Suprapubic skin (tissue), 4 donors: ENCODE results near the gene AAMP. TPM values are rescaled to one million over a fixed set of nuclear protein-coding genes. Genes with fewer than 3 reads are reported as not detected.

Source experiments
- DNase-seq, 2 donors: peaks; one replicate each; pipeline ENCODE4 v3.0.0-alpha.2; 2019; ENCODE audit warnings: low spot score in 2 of 2
- H3K27ac ChIP-seq: fragments of 200-600 bp; sonication (generic); one replicate; pipeline ENCODE4 v1.5.1; 2019
- H3K27me3 ChIP-seq: fragments of 200-600 bp; sonication (generic); one replicate; pipeline ENCODE4 v1.5.1; 2019
- H3K36me3 ChIP-seq: fragments of 200-600 bp; sonication (generic); one replicate; pipeline ENCODE4 v1.5.1; 2019
- H3K4me1 ChIP-seq: fragments of 200-600 bp; sonication (generic); one replicate; pipeline ENCODE4 v1.5.1; 2019
- H3K4me3 ChIP-seq: fragments of 200-600 bp; sonication (generic); one replicate; pipeline ENCODE4 v1.5.1; 2019; ENCODE audit warnings: mild to moderate bottlenecking
- H3K9me3 ChIP-seq: fragments of 200-600 bp; sonication (generic); one replicate; pipeline ENCODE4 v1.5.1; 2019
- CTCF ChIP-seq, 2 donors: fragments of 200-600 bp in 1 of 2; fragments of 450-650 bp in 1 of 2; sonication (generic) in 1 of 2; IDR thresholded peaks; one replicate each; pipeline ENCODE4 v1.5.1; 2016 to 2019; ENCODE audit warnings: antibody characterized with exemption in 2 of 2, mild to moderate bottlenecking in 1 of 2, moderate library complexity in 1 of 2
- EP300 ChIP-seq: sonication (generic); formaldehyde crosslinking; IDR thresholded peaks from one replicate; pipeline ENCODE4 v1.6.1; 2017; ENCODE audit warnings: antibody characterized with exemption
- POLR2A ChIP-seq, 2 donors: fragments of 450-650 bp; IDR thresholded peaks; one replicate each; pipeline ENCODE4 v1.6.1; 2017; ENCODE audit warnings: antibody characterized with exemption in 2 of 2, mild to moderate bottlenecking in 2 of 2, moderate library complexity in 2 of 2
- POLR2AphosphoS5 ChIP-seq, 3 donors: sonication (generic); formaldehyde crosslinking; IDR thresholded peaks; one replicate each; pipeline ENCODE4 v1.6.1; 2017; ENCODE audit warnings: antibody characterized with exemption in 3 of 3
- WGBS: methylation state at CpG from one replicate; pipeline ENCODE4 v1.1.5; 2018; 5-methylcytosine and 5-hydroxymethylcytosine counted together
- total RNA-seq, 4 donors: library from RNA; depleted of rRNA; stranded (reverse); fragments of >200 nt; gene quantifications; one replicate each; pipeline ENCODE4 v1.1.0, GENCODE V29; 2016

Gene AAMP
- total RNA-seq, 4 donors from 2014 or later, result 103 to 154 (median 144) TPM

GRCh38 chr2:218223046-218223445 lies 46.9 kb downstream of the AAMP start:
- DNase-seq, result no peak
- peaks cover 65% of the 10 kb centered on the region for H3K4me1 ChIP-seq
- no peak overlapping the region for H3K4me3 ChIP-seq
- TF ChIP-seq POLR2A (IDR thresholded peaks at IDR 0.05) (no peak), CTCF (IDR thresholded peaks at IDR 0.05) (no peak), POLR2AphosphoS5 (IDR thresholded peaks at IDR 0.05) (no peak), EP300 (no peak)
- no peaks in the 10 kb centered on the region for H3K9me3 ChIP-seq
- H3K27ac ChIP-seq, result no peak overlapping the region
- 49% methylated on average over 5 of the region's 5 CpGs for WGBS
- H3K27me3 ChIP-seq, result no peaks in the 10 kb centered on the region
- H3K36me3 ChIP-seq, result peaks cover 41% of the 10 kb centered on the region

GRCh38 chr2:218221000-218221399 lies 48.9 kb downstream of the AAMP start:
- Histone ChIP-seq H3K27me3 (no peaks in the 10 kb centered on the region), H3K9me3 (no peaks in the 10 kb centered on the region), H3K36me3 (peaks cover 24% of the 10 kb centered on the region), H3K4me3 (no peak overlapping the region), H3K4me1 (peaks cover 69% of the 10 kb centered on the region), H3K27ac (no peak overlapping the region)
- DNase-seq, result no peak
- 38% methylated on average over 5 of the region's 5 CpGs for WGBS
- TF ChIP-seq POLR2A (IDR thresholded peaks at IDR 0.05) (no peak), POLR2AphosphoS5 (IDR thresholded peaks at IDR 0.05) (no peak), EP300 (no peak), CTCF (IDR thresholded peaks at IDR 0.05) (no peak)

- peaks cover 67% of the 10 kb centered on the region for H3K4me1 ChIP-seq
- WGBS, result 23% methylated on average over 2 of the region's 2 CpGs
These were observed 50.0 kb downstream of the AAMP start for GRCh38 chr2:218219934-218220333.

DNA sequence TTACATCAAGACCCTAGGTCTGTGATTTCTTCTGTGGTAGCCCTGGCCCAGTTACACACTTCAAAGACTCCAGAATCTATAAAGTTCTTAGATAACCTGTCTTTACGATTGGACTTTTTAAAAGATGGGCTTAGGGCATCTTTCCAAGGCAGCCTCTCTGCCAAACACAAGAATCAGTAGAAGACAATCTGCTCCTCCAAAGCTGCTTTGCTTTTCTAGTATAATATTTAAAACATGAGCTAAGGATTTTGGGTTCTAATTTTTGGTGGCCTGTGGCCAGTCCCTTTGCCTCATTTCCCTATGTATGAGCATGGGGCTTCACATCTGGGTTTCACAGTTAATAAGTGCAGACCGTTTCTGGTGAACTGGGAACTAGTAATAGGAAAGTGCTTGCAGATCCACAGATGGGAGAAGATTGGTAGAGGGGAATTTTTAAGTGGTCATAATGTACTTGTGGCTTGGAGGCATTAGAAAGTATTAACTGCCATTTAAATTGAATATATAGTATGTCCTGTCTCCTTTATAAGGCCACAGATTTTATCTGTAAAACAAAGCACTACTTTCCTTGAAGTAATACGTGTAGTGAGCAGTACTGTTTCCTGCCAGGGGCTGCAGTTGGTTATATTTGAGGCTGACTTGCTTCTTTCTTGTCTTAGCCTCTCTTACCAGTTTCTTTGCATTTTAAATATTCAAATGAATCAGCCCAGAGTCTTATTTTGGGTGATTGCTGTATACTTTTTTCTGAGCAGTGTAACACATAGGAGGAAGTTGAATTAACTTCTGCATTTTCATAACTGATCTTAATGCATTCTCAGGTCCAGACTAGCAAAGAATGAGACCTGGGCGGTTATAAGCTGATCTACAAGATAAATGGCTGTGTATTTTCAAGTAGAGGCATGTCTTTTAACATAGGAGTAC lies 51.4 kb downstream of the AAMP start:
- WGBS, result 8% methylated on average over 4 of the region's 4 CpGs
- no peaks in the 10 kb centered on the region for H3K27me3 ChIP-seq
- H3K27ac ChIP-seq, result peak overlapping the region; percentile 98
- H3K36me3 ChIP-seq, result peaks cover 2% of the 10 kb centered on the region
- no peak for DNase-seq
- peak overlapping the region; percentile 98 for H3K4me3 ChIP-seq
- TF ChIP-seq POLR2AphosphoS5 (IDR thresholded peaks at IDR 0.05) (no peak), CTCF (IDR thresholded peaks at IDR 0.05) (no peak)
- peaks cover 61% of the 10 kb centered on the region for H3K4me1 ChIP-seq
- no peaks in the 10 kb centered on the region for H3K9me3 ChIP-seq

More at GRCh38 chr2:218219934-218220333, 50.0 kb downstream of the AAMP start:
- no peak for DNase-seq
- TF ChIP-seq POLR2A (IDR thresholded peaks at IDR 0.05) (no peak), EP300 (no peak)
- Histone ChIP-seq H3K36me3 (peaks cover 13% of the 10 kb centered on the region), H3K27me3 (no peaks in the 10 kb centered on the region), H3K27ac (peak overlapping the region; percentile 98), H3K9me3 (no peaks in the 10 kb centered on the region), H3K4me3 (peak overlapping the region; percentile 98)

GRCh38 chr2:218217360-218218267 lies 52.3 kb downstream of the AAMP start:
- Histone ChIP-seq H3K27me3 (no peaks in the 10 kb centered on the region), H3K4me3 (peak overlapping the region; percentile 98), H3K9me3 (no peaks in the 10 kb centered on the region), H3K27ac (peak overlapping the region; percentile 98), H3K36me3 (no peaks in the 10 kb centered on the region), H3K4me1 (peaks cover 51% of the 10 kb centered on the region)
- peak; percentile 84 to 86 for DNase-seq
- WGBS, result under 1% methylated on average over 31 of the region's 47 CpGs
- TF ChIP-seq POLR2A (IDR thresholded peaks at IDR 0.05) (no peak), CTCF (IDR thresholded peaks at IDR 0.05) (no peak), EP300 (no peak), POLR2AphosphoS5 (IDR thresholded peaks at IDR 0.05) (no peak)
